TTC549 (cell line): Measurements from ENCODE around the gene MACROD1.
A peak's percentile ranks its signal among the peaks of the same experiment; 100 is the strongest.

Source experiments
- FAIRE-seq: peaks from 2 replicates; lab custom pipeline; 2012; peaks lifted over from hg19 to GRCh38; lab: Jason Lieb, UNC

MACROD1 gene

DNA sequence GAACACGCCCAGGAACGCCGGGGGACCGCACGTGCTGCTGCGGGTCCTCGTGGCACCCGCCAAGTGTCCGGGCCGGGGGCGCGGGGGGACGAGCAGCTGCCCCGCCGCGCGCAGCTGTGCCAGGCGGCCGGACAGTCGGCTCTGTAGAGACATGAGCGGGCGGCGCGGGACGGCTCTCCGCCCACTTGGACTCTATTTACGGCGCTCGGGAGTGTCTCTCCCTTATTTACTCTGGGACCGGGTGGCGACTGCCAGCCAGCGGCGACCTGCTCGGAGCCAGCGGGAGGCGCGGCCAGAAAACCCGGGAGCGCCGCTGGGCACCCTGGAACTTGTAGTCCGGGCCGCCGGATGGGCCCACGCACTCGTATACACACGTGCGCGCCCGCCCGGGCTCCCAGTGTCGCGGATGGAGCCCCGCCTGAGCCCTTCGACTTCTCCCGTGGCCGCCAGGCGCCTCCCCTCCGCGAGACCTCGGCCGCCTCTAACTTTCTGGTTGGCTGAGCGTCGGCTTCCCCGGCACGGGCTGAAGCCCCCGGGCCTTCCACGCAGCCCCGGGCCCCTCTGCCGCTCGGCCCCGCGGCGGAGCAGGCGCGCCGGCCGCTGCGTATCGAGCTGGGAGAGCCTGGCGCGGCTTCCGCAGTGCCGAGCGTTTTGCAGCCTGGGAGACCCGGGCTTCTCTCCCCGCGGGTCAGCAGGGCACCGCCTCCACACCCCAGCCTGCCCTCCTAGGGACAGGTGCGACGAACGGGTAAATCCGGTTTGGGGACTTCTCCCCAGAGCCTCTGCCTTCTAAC lies at the start of gene MACROD1:
MACROD1 (minus strand) TSS at position 272 of the 794 bp plus-strand sequence; CDS start at position 153, 119 bp downstream.
- FAIRE-seq: no peak

- no peak for FAIRE-seq
Observed at GRCh38 chr11:64211181-64211872, 45.4 kb upstream of the MACROD1 start.

- FAIRE-seq: no peak
Observed at GRCh38 chr11:64210301-64211020, 44.5 kb upstream of the MACROD1 start.

GRCh38 chr11:64209563-64209843 lies 43.6 kb upstream of the MACROD1 start:
- no peak for FAIRE-seq

DNA sequence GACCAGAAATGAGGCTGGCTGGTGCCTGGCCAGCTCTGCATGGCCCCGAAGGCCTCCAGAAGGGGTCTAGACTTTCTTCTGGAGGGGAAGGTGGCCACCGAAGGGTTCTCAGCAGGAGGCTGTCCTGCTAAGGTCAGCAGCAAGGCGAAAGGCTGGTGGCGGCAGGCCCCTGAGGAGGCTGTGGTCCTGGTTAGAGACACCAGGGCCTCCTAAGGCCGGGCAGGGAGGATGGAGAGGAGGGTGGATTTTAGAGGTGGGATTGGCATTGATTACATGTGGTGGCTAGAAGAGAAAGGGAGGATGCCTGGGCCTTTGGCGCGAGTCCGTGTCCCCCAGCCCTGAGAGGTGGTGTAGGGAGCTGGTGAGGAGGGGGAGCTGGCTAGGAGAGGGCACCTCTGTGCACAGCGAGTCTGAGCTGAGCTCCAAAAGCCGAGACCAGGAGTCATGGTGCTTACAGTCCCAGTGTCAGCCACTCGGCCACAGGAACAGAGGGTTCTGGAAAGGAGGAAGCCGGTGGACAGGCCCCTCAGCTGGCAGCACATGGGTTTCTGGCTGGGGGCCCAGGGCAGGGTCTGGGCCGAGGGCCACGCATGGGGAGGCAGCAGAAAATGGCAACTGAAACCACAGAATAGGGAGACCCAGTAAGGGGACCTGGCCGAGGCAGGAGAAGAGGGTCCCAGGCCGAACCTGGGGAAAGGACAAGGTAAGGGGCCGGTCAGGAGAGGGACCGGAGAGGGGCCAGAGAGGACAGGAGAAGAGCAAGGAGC lies 43.1 kb upstream of the MACROD1 start:
- no peak for FAIRE-seq

- FAIRE-seq: no peak
Observed at GRCh38 chr11:64208086-64208795, 42.3 kb upstream of the MACROD1 start.

GRCh38 chr11:64207256-64208085 lies 41.6 kb upstream of the MACROD1 start:
- FAIRE-seq: no peak

DNA sequence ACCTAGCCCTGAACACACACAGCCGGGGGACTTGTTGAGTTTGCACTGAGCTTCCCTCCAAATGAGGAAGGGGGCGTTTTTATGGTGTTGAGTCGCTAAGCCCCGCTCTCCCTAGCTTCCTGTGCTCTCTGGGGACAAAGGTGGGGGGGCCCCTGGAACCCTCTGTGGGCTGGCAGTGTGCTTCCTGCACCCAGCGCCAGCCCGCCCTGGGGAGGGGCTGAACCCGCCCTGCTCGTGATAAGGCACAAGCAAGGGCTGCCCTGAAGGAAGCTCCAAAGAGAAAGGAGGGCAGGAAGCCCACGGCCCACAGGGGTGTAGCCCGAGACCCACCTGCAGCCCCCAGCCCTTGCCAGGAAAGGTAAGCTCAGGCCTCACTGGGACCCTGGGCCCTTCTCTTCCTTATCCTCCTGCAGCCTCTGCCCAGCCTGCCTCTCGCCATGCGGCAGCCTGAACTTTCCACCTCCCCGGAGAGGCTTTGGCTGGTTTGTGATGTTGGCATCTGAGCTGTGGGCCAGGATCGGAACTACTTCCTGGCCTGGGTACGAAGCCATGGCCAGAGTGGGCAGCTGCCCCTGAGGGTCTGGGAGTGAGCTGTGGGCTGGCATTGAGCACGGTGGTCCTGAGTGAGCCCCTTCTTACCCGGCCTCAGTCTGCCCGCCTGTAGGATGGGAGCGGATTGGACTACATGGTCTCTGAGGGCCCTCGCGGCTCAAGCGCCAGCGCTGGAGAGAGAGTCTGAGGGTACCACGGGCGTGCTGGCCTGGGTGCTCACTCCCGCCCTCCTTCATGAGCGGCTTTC lies 40.7 kb upstream of the MACROD1 start, which contains the start of gene FERMT3:
FERMT3 (plus strand) TSS at position 265 of the 799 bp plus-strand sequence. CDS start 644 bp downstream, outside the sequence.
- FAIRE-seq: no peak

DNA sequence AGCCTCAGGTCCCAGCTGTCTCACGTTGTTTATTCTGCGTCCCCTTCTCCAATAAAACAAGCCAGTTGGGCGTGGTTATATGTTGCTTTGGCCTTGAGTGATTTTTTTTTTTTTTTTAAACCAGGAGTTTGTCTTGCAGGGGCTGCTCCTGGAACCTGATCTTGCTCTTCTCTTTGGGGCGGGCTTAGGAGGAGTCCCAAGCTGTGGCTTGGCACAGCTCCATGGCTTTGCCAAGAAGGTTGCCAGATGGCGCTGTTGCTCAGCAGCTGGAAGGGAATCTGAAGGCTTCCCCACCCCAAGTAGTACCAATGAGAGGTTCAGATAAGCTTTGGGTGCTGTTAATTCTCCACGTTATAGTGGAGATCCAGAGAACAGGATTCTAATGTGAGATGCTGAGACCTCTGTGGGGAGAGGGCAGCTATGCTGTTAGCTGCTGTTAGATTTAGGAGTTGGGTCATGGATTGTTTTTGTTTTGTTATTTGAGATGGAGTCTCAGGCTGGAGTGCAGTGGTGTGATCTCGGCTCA lies 38.6 kb upstream of the MACROD1 start:
- no peak for FAIRE-seq

- FAIRE-seq: no peak
Observed at GRCh38 chr11:64204080-64204440, 38.1 kb upstream of the MACROD1 start.

GRCh38 chr11:64203421-64204079 lies 37.6 kb upstream of the MACROD1 start:
- no peak for FAIRE-seq

DNA sequence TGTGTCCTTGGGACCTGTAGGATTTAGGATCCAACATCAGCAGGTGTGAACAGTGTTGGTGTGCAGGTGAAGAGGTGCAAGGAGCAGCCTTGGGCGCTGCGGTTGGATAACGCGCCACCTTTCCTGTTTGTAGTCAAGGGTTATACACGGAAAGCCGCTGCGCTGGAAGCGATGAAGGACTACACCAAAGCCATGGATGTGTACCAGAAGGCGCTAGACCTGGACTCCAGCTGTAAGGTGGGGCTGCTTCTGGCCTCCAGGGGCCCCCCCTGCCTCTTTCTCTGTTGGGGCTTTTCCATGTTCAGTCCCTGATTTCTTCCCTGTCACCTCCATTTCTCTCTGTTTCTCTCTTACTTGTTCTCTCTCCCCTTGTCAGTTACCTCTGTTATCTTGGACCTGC lies 37.1 kb upstream of the MACROD1 start:
- no peak for FAIRE-seq

GRCh38 chr11:64201543-64201942 lies 35.6 kb upstream of the MACROD1 start:
- FAIRE-seq: no peak

DNA sequence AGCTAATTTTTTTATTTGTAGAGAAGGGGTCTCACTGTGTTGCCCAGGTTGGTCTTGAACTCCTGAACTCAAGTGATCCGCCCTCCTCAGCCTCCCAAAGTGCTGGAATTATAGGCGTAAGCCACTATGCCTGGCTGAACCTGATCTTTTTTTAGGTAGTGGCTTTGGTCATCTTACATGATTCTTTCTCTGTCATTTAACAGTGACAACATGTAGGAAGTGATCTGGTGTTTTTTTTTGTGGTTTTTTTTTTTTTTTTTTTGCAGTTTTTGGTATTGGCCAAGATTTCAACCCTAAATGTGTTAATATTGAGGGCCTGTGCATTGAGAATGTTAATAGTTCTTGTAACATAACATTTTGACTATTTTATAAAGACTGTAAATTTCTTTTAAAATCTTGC lies 32.6 kb upstream of the MACROD1 start:
- no peak for FAIRE-seq

GRCh38 chr11:64196626-64197025 lies 30.7 kb upstream of the MACROD1 start:
- no peak for FAIRE-seq

DNA sequence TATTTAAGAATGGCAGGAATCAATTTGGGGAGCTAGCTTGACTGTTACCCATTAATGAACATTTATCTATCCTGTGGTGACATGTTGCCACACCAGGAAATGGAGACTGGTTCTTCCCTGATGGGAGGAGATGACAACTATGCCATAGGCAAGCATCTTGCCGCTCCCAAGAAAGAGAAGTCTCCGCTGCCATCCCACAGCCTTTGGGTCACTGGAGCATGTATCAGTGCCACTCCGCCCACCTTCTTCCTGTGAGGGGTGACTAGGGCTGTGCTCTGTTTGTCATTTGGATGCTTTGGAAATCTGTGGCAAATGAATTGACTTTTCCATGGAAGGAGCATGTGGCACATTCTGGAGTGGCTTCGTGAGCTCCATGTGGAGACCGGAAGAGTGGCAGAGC lies 26.5 kb upstream of the MACROD1 start:
- no peak for FAIRE-seq

DNA sequence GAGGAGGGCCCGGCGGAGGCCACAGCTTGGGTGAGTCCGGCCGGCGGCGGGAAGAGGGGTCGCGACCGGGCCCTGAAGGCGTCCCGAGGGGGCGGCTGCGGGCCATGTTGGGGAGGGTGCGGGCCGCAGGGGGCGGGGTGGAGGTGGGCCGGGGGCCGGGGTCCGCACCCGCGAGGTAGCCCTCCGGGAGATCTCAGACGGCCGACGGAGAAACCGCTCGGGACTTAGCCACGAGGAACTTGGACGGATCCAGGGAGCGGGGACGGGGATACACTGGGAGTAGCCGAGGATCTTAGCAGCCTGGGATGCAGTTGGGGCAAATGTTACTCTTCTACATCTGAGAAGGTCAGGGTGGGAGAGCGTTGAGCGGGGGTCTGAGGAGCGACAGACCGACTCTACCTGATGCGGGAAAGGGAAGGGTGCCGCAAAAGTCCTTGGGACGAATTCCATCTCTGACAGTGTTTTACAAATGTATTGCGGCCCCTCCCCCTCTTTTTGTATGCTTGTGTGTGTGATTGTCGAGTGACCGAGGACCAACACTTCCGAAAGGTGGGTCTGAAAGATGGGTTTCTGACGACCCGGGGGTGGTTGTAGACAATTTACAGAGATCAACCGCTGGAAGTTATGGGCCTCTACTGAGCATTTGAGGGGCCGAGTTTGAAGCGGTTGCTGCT lies 20.7 kb upstream of the MACROD1 start:
- no peak for FAIRE-seq

DNA sequence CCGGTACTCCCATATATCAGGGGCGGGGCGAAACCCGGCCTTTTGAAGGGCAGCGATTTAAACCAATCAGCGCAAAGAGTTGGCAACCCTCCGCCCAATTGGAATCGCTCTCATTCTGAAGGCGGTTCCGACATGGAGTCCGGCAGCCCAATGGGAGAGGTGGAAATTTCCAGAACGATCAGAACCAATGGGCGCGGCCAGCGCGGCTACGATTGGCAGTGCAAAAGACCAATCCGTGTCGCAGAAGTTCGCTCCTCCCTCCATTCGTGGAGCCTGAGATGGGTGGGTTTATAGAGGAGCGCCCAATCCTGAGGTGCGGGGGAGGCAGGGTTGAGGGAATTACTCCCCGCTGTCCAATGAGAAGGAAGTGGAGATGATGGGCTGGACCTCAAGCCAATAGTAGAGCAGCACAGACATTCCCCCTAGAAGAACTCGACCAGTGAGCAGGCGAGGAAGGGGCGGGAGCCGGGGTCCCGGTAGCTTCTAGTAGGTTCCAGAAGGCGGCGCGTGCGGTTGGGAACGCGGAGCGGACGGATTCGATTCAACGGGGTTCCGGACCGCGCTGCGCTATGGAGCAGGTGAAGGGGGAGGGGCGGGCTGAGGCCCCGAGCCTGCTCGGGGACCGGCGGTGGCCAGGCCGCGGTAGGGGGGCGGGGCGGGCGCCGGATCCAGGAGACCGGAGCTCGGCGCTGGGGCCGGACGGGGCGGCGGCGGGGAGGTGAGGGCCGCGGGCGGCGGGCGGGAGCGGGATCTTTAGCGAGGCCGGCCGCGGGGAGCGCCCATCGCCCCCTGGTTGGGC lies 20.0 kb upstream of the MACROD1 start, which contains the start of gene STIP1:
STIP1 (plus strand) TSS at position 479 of the 799 bp plus-strand sequence; CDS start at position 570, 91 bp downstream.
- peak; percentile 91 for FAIRE-seq
